ENCODE results near the gene ATP13A3.

The ATP13A3 gene

GRCh38 chr3:194401868-194402329 is 84.9 kb downstream of the ATP13A3 start:
- no peak for FAIRE-seq
- TF ChIP-seq CTCF (IDR thresholded peaks at IDR 0.05; ENCODE audit: insufficient read depth, missing control alignments): no peak
- DNase-seq (ENCODE audit: insufficient read length, low spot score): no peak

- no peak for FAIRE-seq
- no peak for DNase-seq (ENCODE audit: insufficient read length, low spot score)
- no peak for TF ChIP-seq CTCF (IDR thresholded peaks at IDR 0.05; ENCODE audit: insufficient read depth, missing control alignments)
Measured at GRCh38 chr3:194401346-194401745, 85.5 kb downstream of the ATP13A3 start.

- DNase-seq (ENCODE audit: insufficient read length, low spot score): no peak
- TF ChIP-seq CTCF (IDR thresholded peaks at IDR 0.05; ENCODE audit: insufficient read depth, missing control alignments): no peak
- no peak for FAIRE-seq
Measured at GRCh38 chr3:194399874-194400411, 86.9 kb downstream of the ATP13A3 start.

GRCh38 chr3:194399166-194399565 is 87.6 kb downstream of the ATP13A3 start, which contains the start of gene GP5:
Gene GP5 (minus strand): TSS chr3:194399266. CDS start chr3:194398282, 984 bp downstream.
- FAIRE-seq: no peak
- no peak for DNase-seq (ENCODE audit: insufficient read length, low spot score)
- TF ChIP-seq CTCF (IDR thresholded peaks at IDR 0.05; ENCODE audit: insufficient read depth, missing control alignments): no peak

GRCh38 chr3:194397757-194398312 is 89.0 kb downstream of the ATP13A3 start:
- FAIRE-seq (no peak), DNase-seq (ENCODE audit: insufficient read length, low spot score) (no peak)
- no peak for TF ChIP-seq CTCF (IDR thresholded peaks at IDR 0.05; ENCODE audit: insufficient read depth, missing control alignments)

GRCh38 chr3:194396859-194397756 is 89.7 kb downstream of the ATP13A3 start:
- TF ChIP-seq CTCF (IDR thresholded peaks at IDR 0.05; ENCODE audit: insufficient read depth, missing control alignments): no peak
- FAIRE-seq (no peak), DNase-seq (ENCODE audit: insufficient read length, low spot score) (no peak)

- no peak for TF ChIP-seq CTCF (IDR thresholded peaks at IDR 0.05; ENCODE audit: insufficient read depth, missing control alignments)
- DNase-seq (ENCODE audit: insufficient read length, low spot score) (no peak), FAIRE-seq (no peak)
Measured at GRCh38 chr3:194396539-194396858, 90.3 kb downstream of the ATP13A3 start.
